GM12878 (cell line): ENCODE data around the gene GBX1. TPM values are rescaled to one million over a fixed set of nuclear protein-coding genes. Genes with fewer than 3 reads are reported as not detected.

ENCODE experiments used
- ATAC-seq: fragments of 200-7000 bp; cut with Tn5 transposase; 3 replicates; pipeline ENCODE4 v1.9.1; 2020; ENCODE audit warnings: mild to moderate bottlenecking, moderate library complexity
- BruUV-seq: library from RNA; stranded (reverse); fragments of 400-500 nt; replicated peaks from 2 replicates; lab custom pipeline; 2021; lab: Mats Ljungman, UMichigan
- CTCF ChIA-PET: fragments of 300-600 bp; sonication (Branson Sonifier 250); formaldehyde crosslinking; extraction: SDS; loops from one replicate; lab custom pipeline; 2021; ENCODE audit warnings: inconsistent platforms; lab: Yijun Ruan, JAX
- POLR2A ChIA-PET: fragments of 350-600 bp; formaldehyde crosslinking; extraction: SDS; loops from one replicate; lab custom pipeline; 2021; ENCODE audit warnings: inconsistent platforms; lab: Charles Lee
- RAD21 ChIA-PET: fragments of 300-600 bp; sonication (Branson Sonifier 250); formaldehyde crosslinking; loops from one replicate; lab custom pipeline; 2023; ENCODE audit warnings: antibody characterized with exemption; ENCODE audit not compliant: unreplicated experiment; lab: Charles Lee
- SMC1A ChIA-PET: fragments of 300-600 bp; sonication (Branson Sonifier 250); formaldehyde crosslinking; loops from one replicate; lab custom pipeline; 2023; ENCODE audit not compliant: unreplicated experiment, uncharacterized antibody; lab: Charles Lee
- DNase-seq: peaks from one replicate; pipeline ENCODE4 v3.0.0-alpha.2; 2011; ENCODE audit warnings: low read depth, low spot score
- FAIRE-seq: peaks from 3 replicates; lab custom pipeline; 2011; peaks lifted over from hg19 to GRCh38; lab: Jason Lieb, UNC
- H2AFZ ChIP-seq: 2 replicates; pipeline ENCODE4 v1.6.0; 2011; ENCODE audit warnings: low read depth, low read length, control low read depth; ENCODE audit not compliant: control insufficient read depth
- H3K27ac ChIP-seq: 2 replicates; pipeline ENCODE4 v1.5.1; 2011; ENCODE audit warnings: control low read depth; ENCODE audit not compliant: control insufficient read depth, insufficient read depth
- H3K27me3 ChIP-seq, 2 experiments: replicated peaks in 1 of 2; 2 replicates each; pipeline versions ENCODE4 v1.6.0 to v1.6.1; 2011; ENCODE audit warnings: low read length in 1 of 2; ENCODE audit not compliant: control insufficient read depth in 2 of 2, insufficient read depth in 2 of 2
- H3K36me3 ChIP-seq, 2 experiments: 2 replicates each; pipeline ENCODE4 v1.5.1; 2011; ENCODE audit warnings: low read length in 1 of 2; ENCODE audit not compliant: control insufficient read depth in 2 of 2, insufficient read depth in 2 of 2
- H3K4me1 ChIP-seq: 2 replicates; pipeline ENCODE4 v1.6.1; 2011; ENCODE audit warnings: mild to moderate bottlenecking, low read length, moderate library complexity, mixed read lengths; ENCODE audit not compliant: control insufficient read depth, insufficient read depth
- H3K4me2 ChIP-seq: 2 replicates; pipeline ENCODE4 v1.6.0; 2011; ENCODE audit warnings: control low read depth; ENCODE audit not compliant: control insufficient read depth, insufficient read depth
- H3K4me3 ChIP-seq: fragments of 200-600 bp; sonication (generic); 2 replicates; pipeline ENCODE4 v1.5.1; 2016
- H3K79me2 ChIP-seq: 2 replicates; pipeline ENCODE4 v1.6.0; 2011; ENCODE audit warnings: low read length; ENCODE audit not compliant: control insufficient read depth, insufficient read depth
- H3K9ac ChIP-seq: 2 replicates; pipeline ENCODE4 v1.8.0; 2011; ENCODE audit warnings: low read length, control low read depth, mixed read lengths; ENCODE audit not compliant: control insufficient read depth, insufficient read depth
- H3K9me3 ChIP-seq: replicated peaks from 3 replicates; pipeline ENCODE4 v1.5.1; 2011; ENCODE audit warnings: mild to moderate bottlenecking, low read length; ENCODE audit not compliant: control insufficient read depth, insufficient read depth
- H4K20me1 ChIP-seq: 2 replicates; pipeline ENCODE4 v1.6.0; 2011; ENCODE audit not compliant: control insufficient read depth, insufficient read depth
- BCLAF1 ChIP-seq: fragments of 450-650 bp; IDR thresholded peaks from 2 replicates; pipeline ENCODE4 v1.6.1; 2017; ENCODE audit warnings: antibody characterized with exemption, mild to moderate bottlenecking, moderate library complexity
- FOXK2 ChIP-seq: fragments of 450-650 bp; IDR thresholded peaks from 2 replicates; pipeline ENCODE4 v1.6.1; 2017; ENCODE audit warnings: mild to moderate bottlenecking, moderate library complexity
- NFYB ChIP-seq: IDR thresholded peaks from 2 replicates; pipeline ENCODE4 v1.6.1; 2011; ENCODE audit warnings: low read depth, mild to moderate bottlenecking, low read length, improper control_type of control experiment, moderate library complexity; ENCODE audit not compliant: insufficient read depth
- PAX5 ChIP-seq: IDR thresholded peaks from 2 replicates; pipeline ENCODE4 v1.6.1; 2011; ENCODE audit warnings: low read depth, low read length, borderline replicate concordance
- PKNOX1 ChIP-seq: fragments of 450-650 bp; IDR thresholded peaks from 2 replicates; pipeline ENCODE4 v1.6.1; 2016; ENCODE audit warnings: mild to moderate bottlenecking
- WGBS: methylation state at CpG from one replicate; pipeline ENCODE4 v1.1.6; 2016; ENCODE audit warnings: low lambda C conversion rate; ENCODE audit not compliant: insufficient replicate concordance, insufficient coverage; ENCODE audit errors: missing lambda C conversion rate; 5-methylcytosine and 5-hydroxymethylcytosine counted together
- in situ Hi-C: fragments of 300-500 bp; cut with MboI; formaldehyde crosslinking; loops from 9 replicates; pipeline ENCODE4 v1.14.3; 2018; ENCODE audit warnings: mixed read lengths
- intact Hi-C: fragments of 100-400 bp; cut with micrococcal nuclease; formaldehyde crosslinking; loops from one replicate; pipeline ENCODE4 v1.14.2; 2022; ENCODE audit not compliant: unreplicated experiment
- polyA plus RNA-seq, 11 experiments: library from polyadenylated mRNA; depleted of rRNA in 4 of 11; unstranded in 6 of 11; stranded (reverse) in 5 of 11; fragments of >200 nt; fragmentation: Nextera tagmentation in 4 of 11; fragmentation: Illumina TruSeq in 1 of 11; extraction: Ambion mirVana in 4 of 11; extraction: Trizol in 1 of 11; gene quantifications; 1 replicate in 1 of 11; 2 replicates in 10 of 11; pipeline versions ENCODE4 v1.2.1 to v1.2.3, GENCODE V29; 2011 to 2016; ENCODE audit warnings: inconsistent platforms in 2 of 11, missing spikeins in 2 of 11, low read depth in 1 of 11
- total RNA-seq, 4 experiments: library from RNA; depleted of rRNA in 3 of 4; stranded (reverse); fragments of >200 nt in 3 of 4; fragmentation: Illumina TruSeq in 1 of 4; extraction: Trizol in 1 of 4; gene quantifications; 2 replicates each; pipeline versions ENCODE4 v1.2.1 to v1.2.3, GENCODE V29; 2013 to 2021

Gene GBX1
- total and polyA plus RNA-seq, 10 of the 15 experiments (the other 5 are each of a cell fraction or from before 2014, with no cell fraction given): not detected

- no peak overlapping the region for H3K27ac ChIP-seq
- FAIRE-seq (no peak), DNase-seq (no peak), ATAC-seq (no peak)
- H3K27me3 ChIP-seq: peaks cover 2 to 6% of the 10 kb centered on the region in 2 experiments; a peak in 2 of 4 replicates
- no peaks in the 10 kb centered on the region for H4K20me1 ChIP-seq
- POLR2A ChIA-PET: no interaction called here
- peak; percentile 55 for TF ChIP-seq PKNOX1
- no peak for TF ChIP-seq BCLAF1
- no peak for TF ChIP-seq PAX5
- TF ChIP-seq NFYB: no peak
- no peak for TF ChIP-seq FOXK2
- BruUV-seq: no TSS peak
- 6% methylated on average over 7 of the region's 7 CpGs for WGBS
- RAD21 ChIA-PET: no interaction called here
- intact Hi-C loops (no loop called here), in situ Hi-C loops (no loop called here)
- H3K79me2 ChIP-seq: no peaks in the 10 kb centered on the region
- no peaks in the 10 kb centered on the region for H3K36me3 ChIP-seq
- SMC1A ChIA-PET: interaction anchor here (1.0 kb wide), 1 partner anchor 17 kb away, joined by 3 read pairs; no protein-coding TSS in a partner anchor
- no peak overlapping the region for H3K4me3 ChIP-seq
- no peak overlapping the region for H3K4me2 ChIP-seq
- H2AFZ ChIP-seq: no peak overlapping the region
- no peak overlapping the region for H3K9ac ChIP-seq
- H3K4me1 ChIP-seq: no peaks in the 10 kb centered on the region
- CTCF ChIA-PET: interaction anchor here (1.7 kb wide), 1 partner anchor 50 kb away, joined by 4 read pairs; no protein-coding TSS in a partner anchor
- no peaks in the 10 kb centered on the region for H3K9me3 ChIP-seq
These were observed 26.7 kb upstream of the GBX1 start for GRCh38 chr7:151194188-151194587.
